Neural crest cell (in vitro differentiated cells): Measurements from ENCODE around the gene CNKSR3. TPM values are rescaled to one million over a fixed set of nuclear protein-coding genes. Genes with fewer than 3 reads are reported as not detected.

ENCODE experiments used
- DNase-seq: peaks from one replicate; pipeline ENCODE4 v3.0.0; 2021; ENCODE audit warnings: low read depth, mixed read lengths, low spot score
- H3K27ac Mint-ChIP-seq: one replicate; pipeline ENCODE4 v1.8.0; 2021; ENCODE audit warnings: mild to moderate bottlenecking, mixed read lengths; ENCODE audit not compliant: unreplicated experiment
- H3K27me3 Mint-ChIP-seq: 2 replicates; pipeline ENCODE4 v1.8.0; 2021; ENCODE audit warnings: low read depth, mild to moderate bottlenecking, mixed read lengths
- H3K36me3 Mint-ChIP-seq: 2 replicates; pipeline ENCODE4 v1.8.0; 2021; ENCODE audit warnings: low read depth, mild to moderate bottlenecking, mixed read lengths
- H3K4me1 Mint-ChIP-seq: 2 replicates; pipeline ENCODE4 v1.8.0; 2021; ENCODE audit warnings: mixed read lengths
- H3K4me3 Mint-ChIP-seq: one replicate; pipeline ENCODE4 v1.8.0; 2021; ENCODE audit warnings: mild to moderate bottlenecking, mixed read lengths
- H3K9me3 Mint-ChIP-seq: 2 replicates; pipeline ENCODE4 v1.8.0; 2021; ENCODE audit warnings: mixed read lengths
- CTCF ChIP-seq: fragments of 200-600 bp; sonication (generic); conservative IDR thresholded peaks from 2 replicates; pipeline ENCODE4 v1.5.0; 2021; ENCODE audit warnings: antibody characterized with exemption, mild to moderate bottlenecking
- total RNA-seq: library from RNA; stranded (reverse); gene quantifications from 2 replicates; pipeline ENCODE4 v1.2.1, GENCODE V29; 2021

Gene CNKSR3
- total RNA-seq, 1 donor from 2014 or later = 11.7 TPM

- H3K9me3 Mint-ChIP-seq = no peaks in the 10 kb centered on the region
- no peak overlapping the region for H3K4me3 Mint-ChIP-seq
- DNase-seq = no peak
- no peaks in the 10 kb centered on the region for H3K27me3 Mint-ChIP-seq
- H3K36me3 Mint-ChIP-seq = peaks cover 29% of the 10 kb centered on the region
- no peak for TF ChIP-seq CTCF
- peaks cover 14% of the 10 kb centered on the region for H3K4me1 Mint-ChIP-seq
- H3K27ac Mint-ChIP-seq = no peak overlapping the region
Observed at GRCh38 chr6:154412106-154412820, 98.2 kb downstream of the CNKSR3 start.

- DNase-seq = no peak
- Mint-ChIP-seq H3K27me3 (no peaks in the 10 kb centered on the region), H3K36me3 (peaks cover 25% of the 10 kb centered on the region), H3K4me3 (no peak overlapping the region), H3K4me1 (peaks cover 14% of the 10 kb centered on the region), H3K9me3 (no peaks in the 10 kb centered on the region), H3K27ac (peak overlapping the region; percentile 28)
- TF ChIP-seq CTCF = no peak
Observed at GRCh38 chr6:154411076-154411475, 99.4 kb downstream of the CNKSR3 start.

GRCh38 chr6:154410619-154411072, 99.8 kb downstream of the CNKSR3 start:
- no peak for TF ChIP-seq CTCF
- Mint-ChIP-seq H3K27me3 (no peaks in the 10 kb centered on the region), H3K27ac (peak overlapping the region; percentile 28), H3K36me3 (peaks cover 24% of the 10 kb centered on the region), H3K9me3 (no peaks in the 10 kb centered on the region), H3K4me1 (peaks cover 14% of the 10 kb centered on the region), H3K4me3 (no peak overlapping the region)
- DNase-seq = no peak

GRCh38 chr6:154408891-154409500, 101.5 kb downstream of the CNKSR3 start:
- no peak overlapping the region for H3K27ac Mint-ChIP-seq

GRCh38 chr6:154407440-154407839, 103.0 kb downstream of the CNKSR3 start:
- Mint-ChIP-seq H3K9me3 (no peaks in the 10 kb centered on the region), H3K36me3 (peaks cover 22% of the 10 kb centered on the region), H3K27me3 (no peaks in the 10 kb centered on the region), H3K4me1 (peaks cover 14% of the 10 kb centered on the region), H3K4me3 (no peak overlapping the region), H3K27ac (no peak overlapping the region)
- TF ChIP-seq CTCF = no peak
- DNase-seq = no peak

More at GRCh38 chr6:154408891-154409500, 101.5 kb downstream of the CNKSR3 start:
- Mint-ChIP-seq H3K27me3 (no peaks in the 10 kb centered on the region), H3K4me3 (no peak overlapping the region), H3K36me3 (peaks cover 22% of the 10 kb centered on the region), H3K4me1 (peaks cover 14% of the 10 kb centered on the region), H3K9me3 (no peaks in the 10 kb centered on the region)
- DNase-seq = no peak
- TF ChIP-seq CTCF = peak; percentile 41
